ENCODE results near the gene FLVCR1. TPM values are rescaled to one million over a fixed set of nuclear protein-coding genes. Genes with fewer than 3 reads are reported as not detected.

FLVCR1 gene
- total RNA-seq, 2 experiments from 2014 or later, result 16.5 to 22.4 TPM

GRCh38 chr1:212930986-212931678, 73.1 kb downstream of the FLVCR1 start:
- Histone ChIP-seq H3K4me1 (ENCODE audit: insufficient read depth, low read length, poor library complexity, severe bottlenecking) (peaks cover 12% of the 10 kb centered on the region), H3K4me2 (ENCODE audit: low read length) (no peak overlapping the region), H3K9me3 (ENCODE audit: low read length) (no peaks in the 10 kb centered on the region), H3K79me2 (ENCODE audit: insufficient read depth, low read depth, low read length) (no peaks in the 10 kb centered on the region), H4K20me1 (ENCODE audit: insufficient read depth, low read length) (no peaks in the 10 kb centered on the region), H3K9me2 (ENCODE audit: insufficient read depth, low read length) (no peaks in the 10 kb centered on the region), H3K4me3 (ENCODE audit: low read depth, low read length, poor library complexity, severe bottlenecking) (no peak overlapping the region), H3K27ac (ENCODE audit: low read depth, low read length, poor library complexity, severe bottlenecking) (no peak overlapping the region), H2AFZ (ENCODE audit: low read length) (no peak overlapping the region; the same call in 1 of the 2 replicates), H3K36me3 (ENCODE audit: insufficient read depth, low read length) (no peaks in the 10 kb centered on the region)
- ChIA-PET CTCF (ENCODE audit: unreplicated experiment) (no interaction called here), POLR2A (interaction anchor here (0.7 to 1.0 kb wide), 2 partner anchors 8 to 83 kb away, joined by 3 to 4 read pairs; no protein-coding TSS in a partner anchor)
- DNase-seq (ENCODE audit: low spot score), result no peak
- TF ChIP-seq CTCF (conservative IDR thresholded peaks at IDR 0.05; ENCODE audit: low read length) (no peak), EZH2phosphoT487 (IDR thresholded peaks at IDR 0.05; ENCODE audit: borderline replicate concordance, low read depth, low read length) (no peak)
- BruUV-seq (replicated peaks), result no TSS peak
- intact Hi-C loops (cut with micrococcal nuclease; ENCODE audit: unreplicated experiment), result no loop called here

- H3K4me2 ChIP-seq (ENCODE audit: low read length), result no peak overlapping the region
- no peaks in the 10 kb centered on the region for H4K20me1 ChIP-seq (ENCODE audit: insufficient read depth, low read length)
- intact Hi-C loops (cut with micrococcal nuclease; ENCODE audit: unreplicated experiment), result no loop called here
- H3K36me3 ChIP-seq (ENCODE audit: insufficient read depth, low read length), result no peaks in the 10 kb centered on the region
- no peak for DNase-seq (ENCODE audit: low spot score)
- no peaks in the 10 kb centered on the region for H3K9me2 ChIP-seq (ENCODE audit: insufficient read depth, low read length)
- POLR2A ChIA-PET, result interaction anchor here (0.7 to 1.1 kb wide), 3 partner anchors 10 to 71 kb away, joined by 3 to 6 read pairs (median 4); no protein-coding TSS in a partner anchor
- H3K27ac ChIP-seq (ENCODE audit: low read depth, low read length, poor library complexity, severe bottlenecking), result no peak overlapping the region
- H3K79me2 ChIP-seq (ENCODE audit: insufficient read depth, low read depth, low read length), result no peaks in the 10 kb centered on the region
- peaks cover 11% of the 10 kb centered on the region for H3K4me1 ChIP-seq (ENCODE audit: insufficient read depth, low read length, poor library complexity, severe bottlenecking)
- no peaks in the 10 kb centered on the region for H3K9me3 ChIP-seq (ENCODE audit: low read length)
- no peak for TF ChIP-seq EZH2phosphoT487 (IDR thresholded peaks at IDR 0.05; ENCODE audit: borderline replicate concordance, low read depth, low read length)
- TF ChIP-seq CTCF (conservative IDR thresholded peaks at IDR 0.05; ENCODE audit: low read length), result no peak
- no peak overlapping the region for H2AFZ ChIP-seq (ENCODE audit: low read length)
- no peak overlapping the region for H3K4me3 ChIP-seq (ENCODE audit: low read depth, low read length, poor library complexity, severe bottlenecking)
- CTCF ChIA-PET (ENCODE audit: unreplicated experiment), result no interaction called here
- BruUV-seq (replicated peaks), result no TSS peak
Observed at GRCh38 chr1:212933815-212934471, 75.9 kb downstream of the FLVCR1 start.
